ENCODE data around the gene OR2V2.

Gene OR2V2

DNA sequence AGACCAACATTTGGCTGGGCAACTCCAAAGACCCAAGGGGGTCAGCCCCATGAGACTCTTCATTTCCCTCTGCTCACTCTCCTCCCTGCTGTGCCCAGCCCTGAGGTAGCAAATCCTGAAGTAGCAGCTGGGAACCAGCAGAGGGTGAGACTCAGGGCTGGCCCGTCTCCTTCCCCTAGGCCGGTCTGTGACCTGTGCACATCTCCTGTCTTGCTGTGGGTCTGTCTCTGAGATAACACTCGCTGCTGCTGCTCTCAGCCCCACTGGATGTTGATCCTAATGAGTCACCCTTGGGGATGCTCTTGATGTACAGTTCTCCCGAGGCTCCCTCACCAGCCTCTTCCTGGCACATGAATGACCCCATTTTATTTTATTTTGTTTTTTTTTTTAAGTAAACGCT, 9.1 kb upstream of the OR2V2 start:
- H3K4me3 ChIP-seq (ENCODE audit: low read depth, low read length): no peak overlapping the region
- no peak for DNase-seq (ENCODE audit: low read depth)
- TF ChIP-seq, protein P1, sequence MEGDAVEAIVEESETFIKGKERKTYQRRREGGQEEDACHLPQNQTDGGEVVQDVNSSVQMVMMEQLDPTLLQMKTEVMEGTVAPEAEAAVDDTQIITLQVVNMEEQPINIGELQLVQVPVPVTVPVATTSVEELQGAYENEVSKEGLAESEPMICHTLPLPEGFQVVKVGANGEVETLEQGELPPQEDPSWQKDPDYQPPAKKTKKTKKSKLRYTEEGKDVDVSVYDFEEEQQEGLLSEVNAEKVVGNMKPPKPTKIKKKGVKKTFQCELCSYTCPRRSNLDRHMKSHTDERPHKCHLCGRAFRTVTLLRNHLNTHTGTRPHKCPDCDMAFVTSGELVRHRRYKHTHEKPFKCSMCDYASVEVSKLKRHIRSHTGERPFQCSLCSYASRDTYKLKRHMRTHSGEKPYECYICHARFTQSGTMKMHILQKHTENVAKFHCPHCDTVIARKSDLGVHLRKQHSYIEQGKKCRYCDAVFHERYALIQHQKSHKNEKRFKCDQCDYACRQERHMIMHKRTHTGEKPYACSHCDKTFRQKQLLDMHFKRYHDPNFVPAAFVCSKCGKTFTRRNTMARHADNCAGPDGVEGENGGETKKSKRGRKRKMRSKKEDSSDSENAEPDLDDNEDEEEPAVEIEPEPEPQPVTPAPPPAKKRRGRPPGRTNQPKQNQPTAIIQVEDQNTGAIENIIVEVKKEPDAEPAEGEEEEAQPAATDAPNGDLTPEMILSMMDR (IDR thresholded peaks at IDR 0.05; ENCODE audit: low read depth, low read length, missing control alignments): no peak
- in situ Hi-C loops (cut with HindIII; ENCODE audit: low sequenced_read_pairs): no loop called here

DNA sequence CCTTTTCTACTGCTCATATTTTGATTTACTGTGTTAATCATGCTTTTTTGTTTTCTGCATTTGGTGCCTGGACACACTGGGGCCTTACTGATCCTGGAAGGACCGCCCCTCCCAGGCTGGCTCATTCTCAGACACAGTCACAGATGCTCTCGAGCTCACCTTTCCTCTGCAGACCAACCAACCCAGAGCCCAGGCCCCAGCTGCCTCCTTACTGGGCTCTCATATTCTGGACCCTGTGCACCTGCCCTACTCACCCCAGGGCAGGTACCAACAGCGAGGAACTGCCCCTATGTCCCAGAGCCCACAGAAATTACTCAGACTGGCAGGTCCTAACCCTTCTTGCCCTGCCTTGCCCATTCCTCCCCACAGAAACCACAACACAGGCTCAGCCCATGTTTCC, 6.6 kb upstream of the OR2V2 start:
- no peak for DNase-seq (ENCODE audit: low read depth)
- in situ Hi-C loops (cut with HindIII; ENCODE audit: low sequenced_read_pairs): no loop called here
- no peak overlapping the region for H3K4me3 ChIP-seq (ENCODE audit: low read depth, low read length)
- TF ChIP-seq, protein P1 (IDR thresholded peaks at IDR 0.05; ENCODE audit: low read depth, low read length, missing control alignments): no peak

GRCh38 chr5:181142054-181142453, 5.3 kb upstream of the OR2V2 start:
- in situ Hi-C loops (cut with HindIII; ENCODE audit: low sequenced_read_pairs): no loop called here
- TF ChIP-seq, protein P1 (IDR thresholded peaks at IDR 0.05; ENCODE audit: low read depth, low read length, missing control alignments): no peak
- DNase-seq (ENCODE audit: low read depth): no peak
- no peak overlapping the region for H3K4me3 ChIP-seq (ENCODE audit: low read depth, low read length)

DNA sequence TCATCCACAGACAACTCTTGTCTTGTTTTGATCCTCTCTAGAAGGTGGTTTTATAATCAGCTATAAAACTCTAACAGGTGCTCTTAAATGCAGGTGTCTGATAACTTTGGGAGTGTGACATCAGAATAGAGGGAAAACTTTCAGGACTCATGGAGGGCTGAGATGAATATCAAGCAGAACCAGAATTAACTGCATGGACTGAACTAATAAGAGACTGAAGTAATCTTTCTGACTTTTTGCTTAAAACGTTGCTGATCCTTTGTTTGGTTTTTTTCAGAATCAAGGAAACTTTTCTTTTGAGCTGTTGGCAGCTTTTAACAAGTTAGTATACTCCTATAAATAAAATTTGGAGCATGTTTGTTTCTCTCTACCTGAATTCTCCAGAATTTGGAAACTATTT, 2.3 kb upstream of the OR2V2 start:
- in situ Hi-C loops (cut with HindIII; ENCODE audit: low sequenced_read_pairs): no loop called here
- no peak overlapping the region for H3K4me3 ChIP-seq (ENCODE audit: low read depth, low read length)
- TF ChIP-seq, protein P1 (IDR thresholded peaks at IDR 0.05; ENCODE audit: low read depth, low read length, missing control alignments): no peak
- no peak for DNase-seq (ENCODE audit: low read depth)

- DNase-seq (ENCODE audit: low read depth): no peak
- H3K4me3 ChIP-seq (ENCODE audit: low read depth, low read length): no peak overlapping the region
- in situ Hi-C loops (cut with HindIII; ENCODE audit: low sequenced_read_pairs): no loop called here
- TF ChIP-seq, protein P1 (IDR thresholded peaks at IDR 0.05; ENCODE audit: low read depth, low read length, missing control alignments): no peak
Measured at GRCh38 chr5:181149355-181149754, 2.0 kb downstream of the OR2V2 start.

GRCh38 chr5:181149806-181150733, 2.7 kb downstream of the OR2V2 start:
- H3K4me3 ChIP-seq (ENCODE audit: low read depth, low read length): no peak overlapping the region
- in situ Hi-C loops (cut with HindIII; ENCODE audit: low sequenced_read_pairs): no loop called here
- DNase-seq (ENCODE audit: low read depth): no peak
- TF ChIP-seq, protein P1 (IDR thresholded peaks at IDR 0.05; ENCODE audit: low read depth, low read length, missing control alignments): no peak
